ENCODE data around the gene ANK3.

ANK3 gene

GRCh38 chr10:60340973-60341372 lies 48.7 kb downstream of the ANK3 start:
- DNase-seq: no peak

- DNase-seq: no peak
Measured at GRCh38 chr10:60339757-60340156, 49.9 kb downstream of the ANK3 start.

GRCh38 chr10:60338786-60339185 lies 50.9 kb downstream of the ANK3 start:
- no peak for DNase-seq

- DNase-seq: no peak
Measured at GRCh38 chr10:60338002-60338564, 51.6 kb downstream of the ANK3 start.

DNA sequence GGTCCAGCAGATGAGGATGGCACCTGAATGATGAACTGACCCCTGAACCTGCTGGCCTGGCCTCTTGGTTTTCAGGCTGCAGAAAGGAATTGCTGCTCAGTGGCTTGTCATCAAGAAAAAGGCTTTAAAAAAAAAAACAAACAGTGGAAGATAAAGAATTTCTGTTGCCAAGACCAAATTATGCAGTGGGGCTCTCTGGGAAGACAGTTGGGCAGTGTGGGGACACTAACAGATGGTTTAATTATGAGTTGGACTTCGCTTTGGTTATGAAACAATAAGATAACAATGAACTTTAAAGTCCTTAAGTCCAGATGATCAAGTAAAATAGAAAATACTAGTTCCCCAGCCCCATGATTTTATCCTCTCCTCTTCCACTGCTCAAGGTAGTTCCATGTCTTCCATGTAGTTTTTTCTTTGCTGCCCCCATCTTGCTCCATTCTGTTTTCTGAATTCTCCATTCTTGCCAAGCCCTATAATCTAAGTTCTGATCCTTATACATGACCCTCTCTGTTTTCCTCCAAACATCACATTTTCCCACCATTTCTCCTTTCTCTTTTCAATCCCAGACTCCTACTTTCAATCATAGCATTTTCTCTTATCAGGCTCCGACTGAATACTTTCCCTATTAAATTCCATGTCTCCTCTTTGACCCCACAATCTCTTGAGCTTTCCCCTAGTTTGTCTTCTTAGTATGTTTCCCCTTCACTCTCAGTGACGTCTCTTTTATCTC lies 52.6 kb downstream of the ANK3 start:
- DNase-seq: no peak

GRCh38 chr10:60335708-60336107 lies 54.0 kb downstream of the ANK3 start:
- DNase-seq: no peak

- DNase-seq: no peak
Measured at GRCh38 chr10:60334991-60335390, 54.7 kb downstream of the ANK3 start.

DNA sequence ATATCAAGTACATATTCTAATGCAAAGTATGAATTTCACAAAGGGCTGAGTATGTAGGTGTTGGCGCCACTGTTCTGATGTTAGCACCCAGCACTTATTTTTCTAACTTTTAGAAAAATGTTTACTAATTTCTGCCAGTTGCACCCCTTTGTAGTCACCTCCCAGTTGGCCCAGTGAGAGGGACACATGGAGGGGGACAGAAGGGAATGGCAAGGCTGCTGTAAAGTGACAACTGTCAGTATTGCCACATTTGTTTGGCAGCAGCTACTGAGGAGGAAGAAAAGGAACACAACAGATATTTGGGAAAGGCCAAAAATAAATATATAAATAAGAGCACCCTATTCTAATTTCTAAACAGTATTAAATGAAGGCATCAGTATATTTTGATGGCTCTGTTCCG lies 57.3 kb downstream of the ANK3 start:
- DNase-seq: no peak

- no peak for DNase-seq
Measured at GRCh38 chr10:60331886-60332285, 57.8 kb downstream of the ANK3 start.

DNA sequence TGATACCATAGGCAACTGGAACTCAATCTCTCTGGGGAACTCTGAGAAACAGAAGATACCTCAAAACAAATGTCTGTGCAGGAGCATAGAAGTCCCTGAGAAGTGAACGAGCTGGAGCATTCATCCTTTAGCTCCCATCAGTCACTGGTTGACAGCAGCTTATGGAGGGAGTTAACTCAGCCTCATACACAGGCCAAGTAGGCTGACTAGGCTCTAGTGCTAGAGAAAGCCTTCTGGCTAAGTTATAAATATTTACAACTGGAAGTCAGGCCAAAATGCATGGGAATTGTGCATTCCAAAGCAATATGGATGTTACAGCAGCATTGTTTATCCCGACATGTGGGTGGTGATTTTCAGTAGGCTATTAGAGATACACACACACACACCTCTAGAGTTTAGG lies 66.5 kb downstream of the ANK3 start:
- no peak for DNase-seq

DNA sequence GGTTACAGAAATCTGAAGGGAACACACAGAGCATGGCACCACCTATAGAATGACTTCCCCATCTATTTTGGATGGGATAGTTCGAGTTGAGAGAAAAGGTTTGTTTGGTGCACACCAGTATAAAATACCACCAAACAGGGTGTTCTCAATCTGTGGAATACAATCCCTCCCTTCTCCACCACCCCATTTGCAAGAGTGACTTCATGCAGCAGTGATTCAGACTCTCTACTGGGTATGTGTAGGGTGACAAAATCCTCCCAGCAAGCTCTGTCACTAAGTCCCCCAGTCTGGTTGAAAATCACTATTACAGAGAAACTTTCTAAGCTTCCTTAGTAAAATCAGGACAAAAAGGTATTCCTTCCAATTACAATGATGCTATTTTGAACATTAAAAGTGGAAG lies 69.0 kb downstream of the ANK3 start:
- DNase-seq: no peak

DNA sequence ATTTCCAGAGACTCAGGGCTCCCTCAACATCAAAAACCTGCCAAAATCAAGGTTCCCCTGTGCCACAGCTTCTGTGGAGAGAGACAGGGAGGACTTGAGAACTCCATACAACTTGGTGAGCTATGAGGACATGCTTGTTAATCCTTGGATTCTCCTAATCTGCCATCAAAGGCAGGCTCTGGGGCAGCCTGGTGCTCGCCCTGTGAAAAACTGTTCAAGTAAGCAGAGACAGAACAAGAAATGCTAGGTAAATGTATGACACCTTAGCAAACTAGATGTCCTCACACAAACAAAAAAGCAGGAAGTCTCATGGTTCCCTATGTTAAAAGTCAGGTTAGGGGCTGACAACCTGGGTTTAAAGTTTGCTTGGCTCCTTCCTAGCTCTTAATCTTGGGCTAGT lies 73.6 kb downstream of the ANK3 start:
- DNase-seq: no peak

- DNase-seq: no peak
Measured at GRCh38 chr10:60315311-60315710, 74.4 kb downstream of the ANK3 start.

DNA sequence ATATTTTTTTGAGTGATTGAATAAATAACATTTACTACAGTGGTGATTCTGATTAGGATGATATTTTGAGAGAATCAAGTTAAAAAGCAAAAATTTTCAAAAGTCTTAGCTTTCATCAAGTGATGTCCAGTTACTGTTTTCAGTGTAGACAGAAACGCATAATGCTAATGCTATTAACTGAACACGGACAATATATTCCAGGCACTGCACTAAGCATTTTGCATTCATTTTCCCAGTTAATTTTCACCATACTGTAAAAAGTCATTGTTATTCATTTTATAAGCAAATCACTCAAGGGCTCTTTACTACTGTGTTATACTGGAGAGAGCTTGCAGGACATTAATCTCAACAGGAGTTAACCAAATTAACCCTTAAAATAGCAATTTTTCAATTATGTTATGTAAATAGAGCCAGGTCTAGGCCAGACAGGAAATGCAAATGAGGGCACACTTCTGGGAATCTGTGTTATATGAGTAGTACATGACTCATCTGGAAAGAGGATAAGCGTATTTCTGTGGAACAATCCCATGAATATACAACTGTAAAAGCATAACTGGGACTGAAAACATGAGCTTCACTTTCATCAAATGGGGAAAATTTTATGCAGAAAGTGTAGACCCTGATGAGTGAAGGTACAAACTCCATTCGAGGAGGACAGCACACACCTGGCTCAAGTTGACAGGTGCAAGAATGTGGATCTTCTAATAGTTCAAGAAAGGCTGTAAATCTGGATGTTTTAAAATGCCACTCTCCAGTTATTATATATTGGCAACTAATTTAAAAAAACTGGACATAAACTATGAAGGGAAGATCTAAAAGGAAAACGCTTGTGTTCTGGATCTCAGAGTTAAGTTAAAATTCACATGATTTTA lies 75.4 kb downstream of the ANK3 start:
- DNase-seq: no peak

GRCh38 chr10:60313589-60313952 lies 76.1 kb downstream of the ANK3 start:
- no peak for DNase-seq

DNA sequence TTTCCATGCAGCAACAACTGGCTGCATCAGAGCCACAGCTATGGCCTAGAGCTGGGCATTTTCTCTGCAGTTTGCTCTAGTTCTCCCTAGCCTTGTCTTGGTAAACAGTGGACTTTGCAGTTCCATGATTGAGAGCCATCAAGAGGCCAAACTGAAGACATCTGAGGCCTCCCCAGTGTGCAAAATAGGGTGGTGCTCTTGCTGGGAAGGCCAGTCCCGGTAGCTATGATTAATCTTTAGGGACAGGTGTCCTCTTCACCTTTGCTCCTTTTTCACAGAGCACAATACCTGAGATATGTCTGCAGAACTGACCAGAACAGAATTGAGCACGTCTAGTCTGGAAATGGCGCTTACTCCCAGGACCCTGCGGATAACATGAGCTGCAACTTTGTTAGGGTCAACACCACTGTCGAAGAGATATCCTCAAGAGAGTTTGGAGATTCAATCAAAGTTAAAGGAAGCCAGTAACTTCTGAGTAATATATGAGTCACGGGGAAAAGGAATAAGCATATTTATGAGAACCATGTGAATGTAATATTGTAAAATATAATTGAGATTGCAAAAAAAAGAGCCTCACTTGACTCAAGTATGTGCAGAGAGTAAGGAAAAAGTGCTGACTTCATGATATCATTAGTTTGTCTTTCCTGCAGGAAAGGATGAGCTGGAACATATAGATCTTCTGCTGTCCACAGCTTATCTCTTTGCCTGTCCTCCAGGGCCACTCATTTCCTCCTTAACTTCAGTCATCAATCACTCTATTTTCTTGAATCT lies 76.7 kb downstream of the ANK3 start:
- no peak for DNase-seq

GRCh38 chr10:60311821-60312220 lies 77.9 kb downstream of the ANK3 start:
- DNase-seq: no peak

DNA sequence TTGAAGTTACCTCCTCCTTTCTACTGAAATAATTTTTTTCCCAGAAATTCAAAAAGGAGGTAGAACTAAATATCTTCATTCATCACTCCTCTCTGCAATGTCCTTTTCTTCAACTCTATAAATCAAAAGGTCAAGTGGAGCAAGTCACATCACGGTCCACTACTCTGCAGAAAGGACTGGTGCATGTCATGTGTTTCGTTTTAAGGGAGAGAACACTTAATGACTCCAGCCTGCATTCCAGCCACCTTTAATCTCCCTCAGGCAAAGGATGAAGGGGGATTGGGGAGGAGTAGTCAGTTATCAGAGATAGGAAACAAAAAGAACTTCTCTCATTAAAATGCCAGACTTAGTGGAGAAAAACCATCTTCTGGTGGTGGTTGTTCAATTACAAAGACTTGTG lies 78.9 kb downstream of the ANK3 start:
- DNase-seq: no peak

DNA sequence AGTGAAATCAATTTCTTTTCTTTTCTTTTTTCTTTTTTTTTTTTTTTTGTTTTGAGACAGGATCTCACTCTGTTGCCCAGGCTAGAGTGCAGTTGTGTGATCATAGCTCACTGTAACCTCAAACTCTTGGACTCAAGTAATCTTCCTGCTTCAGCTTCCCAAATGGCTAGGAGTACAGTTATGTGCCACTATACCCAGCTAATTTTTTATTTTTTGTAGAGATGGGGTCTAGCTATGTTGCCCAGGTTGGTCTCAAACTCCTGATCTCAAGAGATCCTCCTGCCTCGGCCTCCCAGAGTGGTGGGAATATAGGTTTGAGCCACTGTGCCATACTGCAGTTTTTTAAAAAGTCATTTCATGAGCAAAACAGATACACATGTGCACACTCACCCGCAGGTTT lies 79.8 kb downstream of the ANK3 start:
- DNase-seq: no peak

DNA sequence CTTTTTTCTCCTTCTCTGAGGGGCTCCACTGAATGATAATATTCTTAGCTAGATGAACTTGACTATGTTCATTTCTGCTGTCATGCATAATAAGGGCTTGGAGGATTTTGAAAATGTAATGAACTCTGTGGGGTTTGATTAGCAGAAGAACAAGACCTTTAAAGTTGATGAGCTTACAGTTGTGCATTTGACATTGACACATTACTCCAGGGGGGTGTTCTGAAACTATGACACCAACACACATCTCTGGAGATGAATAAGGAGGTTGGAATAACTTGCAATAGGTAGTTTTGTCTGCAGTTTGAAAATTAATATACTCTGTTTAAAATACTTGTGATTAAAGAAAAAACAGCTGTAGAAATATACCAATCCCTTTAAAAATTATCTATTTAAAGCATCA lies 80.3 kb downstream of the ANK3 start:
- DNase-seq: no peak

DNA sequence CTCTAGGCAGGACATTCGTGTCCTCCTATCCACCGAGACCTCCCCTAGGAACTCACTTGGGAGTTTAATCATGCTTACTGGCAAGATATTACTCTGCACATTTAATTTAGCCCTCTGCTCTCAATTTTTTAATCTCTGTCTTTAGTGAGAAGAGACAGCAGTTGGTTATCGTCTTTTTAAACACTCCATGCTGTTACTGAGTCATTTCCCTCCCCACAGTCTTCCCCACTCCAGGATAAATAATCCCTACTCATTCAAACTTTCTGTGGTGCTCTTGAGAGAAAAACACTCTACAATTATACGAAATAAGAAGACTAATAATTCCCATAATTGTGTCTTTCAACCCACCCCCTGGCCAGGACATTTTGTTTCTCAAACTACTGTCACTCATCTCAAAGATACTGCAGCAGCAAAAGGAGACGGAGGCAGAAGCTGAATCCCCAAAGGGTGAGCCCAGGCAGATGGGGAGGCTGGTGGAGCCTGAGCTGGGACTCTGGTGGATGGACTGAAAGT lies 84.2 kb downstream of the ANK3 start:
- DNase-seq: no peak

DNA sequence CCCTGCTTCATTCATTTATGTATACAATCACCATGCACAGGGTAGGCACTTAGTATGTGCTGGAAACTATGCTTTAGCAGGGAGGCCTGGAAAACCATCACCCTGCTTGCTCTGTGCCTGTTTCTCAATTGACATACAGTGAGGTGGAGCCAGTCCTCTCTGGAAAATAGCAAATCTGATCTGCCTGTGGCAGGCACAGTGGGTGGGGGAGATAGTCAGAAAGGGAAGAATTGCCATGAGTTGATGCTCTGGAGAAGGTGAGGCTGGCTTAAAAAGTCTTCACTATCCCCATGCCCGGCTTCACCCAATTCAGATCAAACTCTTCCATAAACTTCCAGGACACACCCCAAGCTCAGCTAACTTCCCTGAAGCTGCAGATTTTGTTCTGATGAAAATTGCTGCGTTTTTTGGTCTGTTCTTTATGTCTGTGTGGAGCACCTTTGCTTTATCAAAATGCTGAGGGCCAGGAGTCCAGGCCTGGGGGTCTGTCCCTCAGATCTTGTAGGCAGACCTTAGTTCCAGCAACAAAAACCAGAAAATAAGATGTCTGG lies 84.8 kb downstream of the ANK3 start:
- no peak for DNase-seq

DNA sequence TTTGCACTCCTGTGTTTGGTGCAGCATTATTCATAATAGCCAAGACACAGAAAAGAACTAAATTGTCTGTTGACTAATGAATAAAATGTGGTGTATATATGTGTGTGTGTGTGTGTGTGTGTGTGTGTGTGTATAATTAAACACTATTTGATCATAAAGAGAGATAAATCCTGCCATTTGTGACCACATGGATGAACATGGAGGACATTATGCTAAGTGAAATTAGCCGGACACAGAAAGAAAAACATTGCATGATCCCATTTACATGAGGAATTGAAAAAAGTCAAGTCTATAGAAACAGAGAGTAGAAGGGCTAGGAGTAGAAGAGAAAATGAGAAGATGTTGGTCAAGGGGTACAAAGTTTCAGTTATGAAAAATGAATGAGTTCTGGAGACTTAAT lies 85.9 kb downstream of the ANK3 start:
- DNase-seq: no peak

Measured in activated effector memory CD4-positive, alpha-beta T cell treated with anti-CD3 and anti-CD28 coated beads, Interleukin-2, amount 50 U/mL, for 16 hours (primary cell).